Hepatocyte (in vitro differentiated cells): ENCODE measurements around the gene CEMIP2. TPM values are rescaled to one million over a fixed set of nuclear protein-coding genes. Genes with fewer than 3 reads are reported as not detected.
A peak's percentile ranks its signal among the peaks of the same experiment; 100 is the strongest.

Experiments
- DNase-seq: peaks from one replicate; pipeline ENCODE4 v3.0.0-alpha.2; 2016; ENCODE audit warnings: low spot score
- H2AFZ ChIP-seq: fragments of 200-600 bp; sonication (generic); 2 replicates; pipeline ENCODE4 v1.6.0; 2016; ENCODE audit warnings: antibody characterized with exemption, mild to moderate bottlenecking
- H3K27ac ChIP-seq: fragments of 200-600 bp; sonication (generic); 2 replicates; pipeline ENCODE4 v1.5.1; 2016; ENCODE audit warnings: mild to moderate bottlenecking
- H3K27me3 ChIP-seq: fragments of 200-600 bp; sonication (generic); 2 replicates; pipeline ENCODE4 v1.6.1; 2016
- H3K36me3 ChIP-seq: fragments of 200-600 bp; sonication (generic); replicated peaks from 2 replicates; pipeline ENCODE4 v1.5.1; 2016; ENCODE audit warnings: low read depth; ENCODE audit not compliant: insufficient read depth
- H3K4me1 ChIP-seq: fragments of 200-600 bp; sonication (generic); 2 replicates; pipeline ENCODE4 v1.5.1; 2016; ENCODE audit warnings: mild to moderate bottlenecking, moderate library complexity; ENCODE audit not compliant: insufficient read depth
- H3K4me2 ChIP-seq: fragments of 200-600 bp; sonication (generic); 2 replicates; pipeline ENCODE4 v1.6.0; 2016
- H3K4me3 ChIP-seq: fragments of 200-600 bp; sonication (generic); 2 replicates; pipeline ENCODE4 v1.5.1; 2016; ENCODE audit warnings: mild to moderate bottlenecking
- H3K79me2 ChIP-seq: fragments of 200-600 bp; sonication (generic); 2 replicates; pipeline ENCODE4 v1.6.0; 2017; ENCODE audit warnings: mild to moderate bottlenecking
- H3K9me2 ChIP-seq: fragments of 200-600 bp; sonication (generic); replicated peaks from 2 replicates; pipeline ENCODE4 v1.6.0; 2017; ENCODE audit warnings: mild to moderate bottlenecking; ENCODE audit not compliant: insufficient read depth
- H3K9me3 ChIP-seq: fragments of 200-600 bp; sonication (generic); 2 replicates; pipeline ENCODE4 v1.5.1; 2016; ENCODE audit warnings: low read depth, mild to moderate bottlenecking
- H4K20me1 ChIP-seq: fragments of 200-600 bp; sonication (generic); 2 replicates; pipeline ENCODE4 v1.6.0; 2016; ENCODE audit warnings: mild to moderate bottlenecking; ENCODE audit not compliant: insufficient read depth, poor library complexity, severe bottlenecking
- EZH2 ChIP-seq: fragments of 200-600 bp; sonication (generic); IDR thresholded peaks from 2 replicates; pipeline ENCODE4 v1.6.1; 2016; ENCODE audit warnings: antibody characterized with exemption, mild to moderate bottlenecking, borderline replicate concordance
- EZH2phosphoT487 ChIP-seq: fragments of 200-600 bp; sonication (generic); IDR thresholded peaks from one replicate; pipeline ENCODE4 v1.6.1; 2018; ENCODE audit warnings: antibody characterized with exemption, mild to moderate bottlenecking, low read depth, moderate library complexity; ENCODE audit not compliant: unreplicated experiment, severe bottlenecking
- WGBS: methylation state at CpG from one replicate; pipeline ENCODE4 v1.1.6; 2016; ENCODE audit warnings: low lambda C conversion rate; ENCODE audit errors: missing lambda C conversion rate; 5-methylcytosine and 5-hydroxymethylcytosine counted together
- polyA plus RNA-seq: library from polyadenylated mRNA; unstranded; fragments of >200 nt; fragmentation: Nextera tagmentation; extraction: Ambion mirVana; gene quantifications from 2 replicates; pipeline ENCODE4 v1.2.1, GENCODE V29; 2016
- total RNA-seq: library from RNA; depleted of rRNA; stranded (reverse); fragments of >200 nt; gene quantifications from 2 replicates; pipeline ENCODE4 v1.2.3, GENCODE V29; 2014
- TF ChIP-seq, protein P1 (sequence below): fragments of 200-600 bp; sonication (generic); IDR thresholded peaks from 2 replicates; pipeline ENCODE4 v1.5.1; 2016; ENCODE audit warnings: antibody characterized with exemption, mild to moderate bottlenecking; ENCODE audit not compliant: poor library complexity

Gene CEMIP2
- total and polyA plus RNA-seq, 2 experiments from 2014 or later, result 45.2 to 94.2 TPM

DNA sequence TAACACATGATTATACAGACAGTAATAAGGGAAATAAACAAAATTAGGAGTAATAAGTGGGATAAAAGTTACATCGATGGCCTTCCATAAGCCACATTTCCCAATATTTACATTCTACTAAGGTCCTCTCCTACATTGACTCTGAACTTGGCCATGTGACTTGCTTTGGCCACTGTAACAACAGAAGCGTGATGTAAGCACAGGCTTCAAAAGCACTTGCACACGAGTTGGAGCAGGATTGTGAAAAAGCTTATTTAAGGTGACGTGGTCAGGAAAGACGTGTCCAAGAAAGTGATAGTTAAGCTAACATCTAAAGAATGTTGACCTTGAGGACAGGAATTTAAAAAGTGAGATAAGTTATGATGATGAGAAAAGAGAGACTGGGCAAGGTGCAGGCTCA is 9.8 kb upstream of the CEMIP2 start:
- WGBS, result 79% methylated on average over 5 of the region's 5 CpGs
- H3K27me3 ChIP-seq, result no peaks in the 10 kb centered on the region
- no peak overlapping the region for H2AFZ ChIP-seq
- no peaks in the 10 kb centered on the region for H4K20me1 ChIP-seq
- no peaks in the 10 kb centered on the region for H3K9me3 ChIP-seq
- no peak overlapping the region for H3K4me2 ChIP-seq
- H3K9me2 ChIP-seq, result no peaks in the 10 kb centered on the region
- no peaks in the 10 kb centered on the region for H3K4me1 ChIP-seq
- H3K27ac ChIP-seq, result no peak overlapping the region
- no peak for TF ChIP-seq EZH2
- no peak for TF ChIP-seq EZH2phosphoT487
- TF ChIP-seq, protein P1, sequence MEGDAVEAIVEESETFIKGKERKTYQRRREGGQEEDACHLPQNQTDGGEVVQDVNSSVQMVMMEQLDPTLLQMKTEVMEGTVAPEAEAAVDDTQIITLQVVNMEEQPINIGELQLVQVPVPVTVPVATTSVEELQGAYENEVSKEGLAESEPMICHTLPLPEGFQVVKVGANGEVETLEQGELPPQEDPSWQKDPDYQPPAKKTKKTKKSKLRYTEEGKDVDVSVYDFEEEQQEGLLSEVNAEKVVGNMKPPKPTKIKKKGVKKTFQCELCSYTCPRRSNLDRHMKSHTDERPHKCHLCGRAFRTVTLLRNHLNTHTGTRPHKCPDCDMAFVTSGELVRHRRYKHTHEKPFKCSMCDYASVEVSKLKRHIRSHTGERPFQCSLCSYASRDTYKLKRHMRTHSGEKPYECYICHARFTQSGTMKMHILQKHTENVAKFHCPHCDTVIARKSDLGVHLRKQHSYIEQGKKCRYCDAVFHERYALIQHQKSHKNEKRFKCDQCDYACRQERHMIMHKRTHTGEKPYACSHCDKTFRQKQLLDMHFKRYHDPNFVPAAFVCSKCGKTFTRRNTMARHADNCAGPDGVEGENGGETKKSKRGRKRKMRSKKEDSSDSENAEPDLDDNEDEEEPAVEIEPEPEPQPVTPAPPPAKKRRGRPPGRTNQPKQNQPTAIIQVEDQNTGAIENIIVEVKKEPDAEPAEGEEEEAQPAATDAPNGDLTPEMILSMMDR, result no peak
- no peak for DNase-seq
- H3K4me3 ChIP-seq, result no peak overlapping the region
- no peaks in the 10 kb centered on the region for H3K36me3 ChIP-seq
- H3K79me2 ChIP-seq, result no peaks in the 10 kb centered on the region

DNA sequence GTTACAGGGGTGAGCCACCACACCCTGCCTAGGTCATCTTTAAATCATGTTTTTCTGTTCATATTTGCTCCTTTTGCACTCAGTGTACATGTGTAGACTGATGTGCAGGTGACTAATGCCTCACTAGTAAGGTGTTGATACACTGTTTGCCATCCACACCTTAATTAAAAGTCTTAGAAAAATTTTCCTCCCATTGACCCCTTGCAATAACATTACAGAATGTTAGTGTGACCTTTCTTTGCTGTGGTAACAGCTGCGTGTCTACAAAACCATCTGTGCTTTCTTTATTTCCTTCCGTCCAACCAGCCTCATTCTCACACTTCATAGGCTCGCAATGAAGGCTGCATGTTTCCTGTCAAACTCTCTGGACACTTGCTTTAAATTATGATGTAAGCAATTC is 6.6 kb upstream of the CEMIP2 start:
- no peaks in the 10 kb centered on the region for H3K9me3 ChIP-seq
- no peaks in the 10 kb centered on the region for H4K20me1 ChIP-seq
- no peak overlapping the region for H3K4me2 ChIP-seq
- DNase-seq, result no peak
- no peak overlapping the region for H3K27ac ChIP-seq
- H3K9me2 ChIP-seq, result no peaks in the 10 kb centered on the region
- H3K4me1 ChIP-seq, result peaks cover 1% of the 10 kb centered on the region
- H3K27me3 ChIP-seq, result no peaks in the 10 kb centered on the region
- TF ChIP-seq, protein P1, result no peak
- H3K79me2 ChIP-seq, result no peaks in the 10 kb centered on the region
- WGBS, result 76% methylated on average over 3 of the region's 3 CpGs
- no peak overlapping the region for H3K4me3 ChIP-seq
- H2AFZ ChIP-seq, result no peak overlapping the region
- H3K36me3 ChIP-seq, result no peaks in the 10 kb centered on the region

DNA sequence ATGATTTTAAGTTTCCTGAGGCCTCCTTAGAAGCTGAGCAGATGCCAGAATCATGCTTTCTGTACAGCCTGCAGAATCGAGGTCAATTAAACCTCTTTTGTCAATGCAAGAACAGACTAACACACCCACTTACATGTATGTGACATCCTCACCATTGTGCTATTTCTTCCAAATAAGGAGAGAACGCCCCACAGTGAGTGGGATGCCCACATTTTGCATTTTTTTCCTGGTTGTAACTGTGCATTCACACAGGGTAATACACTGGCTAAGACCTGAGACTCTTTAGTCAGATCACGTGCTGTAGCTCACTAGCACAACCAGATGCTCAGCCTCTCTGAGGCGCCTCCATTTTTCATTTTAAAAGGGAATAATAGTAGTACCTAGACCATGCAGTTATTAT is 4.4 kb upstream of the CEMIP2 start:
- H3K4me1 ChIP-seq, result peaks cover 3% of the 10 kb centered on the region
- TF ChIP-seq EZH2phosphoT487 (no peak), EZH2 (no peak)
- TF ChIP-seq, protein P1, result no peak
- H3K9me3 ChIP-seq, result no peaks in the 10 kb centered on the region
- 85% methylated on average over 4 of the region's 4 CpGs for WGBS
- DNase-seq, result no peak
- H3K9me2 ChIP-seq, result no peaks in the 10 kb centered on the region
- H3K4me3 ChIP-seq, result no peak overlapping the region
- no peaks in the 10 kb centered on the region for H3K27me3 ChIP-seq
- H3K27ac ChIP-seq, result no peak overlapping the region
- no peak overlapping the region for H3K4me2 ChIP-seq
- peaks cover 5% of the 10 kb centered on the region for H3K79me2 ChIP-seq
- no peaks in the 10 kb centered on the region for H3K36me3 ChIP-seq
- no peak overlapping the region for H2AFZ ChIP-seq
- no peaks in the 10 kb centered on the region for H4K20me1 ChIP-seq

DNA sequence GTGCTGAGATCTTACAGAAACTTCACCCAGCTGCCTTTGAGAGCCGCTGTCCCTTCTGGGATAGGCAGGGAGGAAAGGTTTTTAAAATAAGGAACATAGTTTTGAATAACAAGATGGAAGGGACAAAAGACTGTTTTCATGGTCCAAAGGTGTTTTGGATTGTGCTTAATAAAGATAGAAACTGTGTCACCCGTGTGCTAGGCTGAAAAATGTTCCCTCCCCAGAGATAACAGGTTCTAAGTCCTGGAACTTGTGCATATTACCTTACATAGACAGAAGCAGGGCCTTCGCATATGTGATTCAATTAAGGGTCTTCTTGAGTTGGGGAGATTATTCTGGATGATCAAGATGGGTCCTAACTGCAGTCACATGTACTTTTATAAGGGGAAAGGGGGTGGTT is 1.9 kb upstream of the CEMIP2 start:
- Histone ChIP-seq H2AFZ (no peak overlapping the region), H3K4me1 (peaks cover 8% of the 10 kb centered on the region), H3K4me3 (no peak overlapping the region), H3K36me3 (no peaks in the 10 kb centered on the region), H4K20me1 (peaks cover 19% of the 10 kb centered on the region), H3K27ac (peak overlapping the region; percentile 3), H3K9me3 (no peaks in the 10 kb centered on the region), H3K9me2 (no peaks in the 10 kb centered on the region), H3K79me2 (peaks cover 29% of the 10 kb centered on the region), H3K27me3 (no peaks in the 10 kb centered on the region), H3K4me2 (peak overlapping the region; percentile 100)
- no peak for TF ChIP-seq EZH2phosphoT487
- TF ChIP-seq EZH2, result no peak
- TF ChIP-seq, protein P1, result no peak
- 75% methylated on average over 3 of the region's 3 CpGs for WGBS
- DNase-seq, result no peak
